Measurements from ENCODE around the gene ARID2.

The ARID2 gene

GRCh38 chr12:45757172-45757571 lies 27.7 kb downstream of the ARID2 start:
- Histone ChIP-seq H3K4me1 (ENCODE audit: control extremely low read depth in 1 of 4, control insufficient read depth in 4 of 4, insufficient read depth in 4 of 4, low read length in 3 of 4) (peaks cover 0 to 2% (median 0%) of the 10 kb centered on the region in 4 experiments), H3K27ac (ENCODE audit: insufficient read depth in 1 of 2, low read depth in 1 of 2, low read length in 2 of 2, poor library complexity in 1 of 2, severe bottlenecking in 2 of 2) (no peak overlapping the region), H3K36me3 (ENCODE audit: control insufficient read depth in 4 of 4, insufficient read depth in 4 of 4, low read length in 3 of 4) (peaks cover 0 to 7% (median 4%) of the 10 kb centered on the region in 4 experiments), H3K9me3 (ENCODE audit: control extremely low read depth in 1 of 5, control insufficient read depth in 4 of 5, insufficient read depth in 2 of 5, low read depth in 1 of 5, low read length in 4 of 5) (no peaks in the 10 kb centered on the region), H3K4me3 (ENCODE audit: control insufficient read depth in 1 of 7, extremely low read depth in 1 of 7, insufficient read depth in 4 of 7, low read depth in 2 of 7, low read length in 6 of 7) (no peak overlapping the region), H3K27me3 (replicated peaks in 2 of 5; ENCODE audit: control insufficient read depth in 4 of 5, insufficient read depth in 5 of 5, low read length in 4 of 5) (no peaks in the 10 kb centered on the region)
- CTCF ChIA-PET, result interaction anchor here (1.0 to 1.4 kb wide), 5 partner anchors 9 to 58 kb away, joined by 3 to 6 read pairs (median 3); no protein-coding TSS in a partner anchor
- WGBS (ENCODE audit: insufficient coverage), result 100% methylated on average over 1 of the region's 3 CpGs
- no peak for DNase-seq
- POLR2A ChIA-PET, result no interaction called here

GRCh38 chr12:45760333-45760732 lies 30.8 kb downstream of the ARID2 start:
- no peak for DNase-seq
- Histone ChIP-seq H3K27me3 (replicated peaks in 2 of 5; ENCODE audit: control insufficient read depth in 4 of 5, insufficient read depth in 5 of 5, low read length in 4 of 5) (no peaks in the 10 kb centered on the region), H3K9me3 (ENCODE audit: control extremely low read depth in 1 of 5, control insufficient read depth in 4 of 5, insufficient read depth in 2 of 5, low read depth in 1 of 5, low read length in 4 of 5) (no peaks in the 10 kb centered on the region), H3K4me3 (ENCODE audit: control insufficient read depth in 1 of 7, extremely low read depth in 1 of 7, insufficient read depth in 4 of 7, low read depth in 2 of 7, low read length in 6 of 7) (no peak overlapping the region), H3K36me3 (ENCODE audit: control insufficient read depth in 4 of 4, insufficient read depth in 4 of 4, low read length in 3 of 4) (peaks cover 0 to 6% (median under 1%) of the 10 kb centered on the region in 4 experiments), H3K27ac (ENCODE audit: insufficient read depth in 1 of 2, low read depth in 1 of 2, low read length in 2 of 2, poor library complexity in 1 of 2, severe bottlenecking in 2 of 2) (no peak overlapping the region), H3K4me1 (ENCODE audit: control extremely low read depth in 1 of 4, control insufficient read depth in 4 of 4, insufficient read depth in 4 of 4, low read length in 3 of 4) (no peaks in the 10 kb centered on the region)
- CTCF ChIA-PET, result interaction anchor here (1.0 to 1.9 kb wide), 4 partner anchors 14 to 220 kb away, joined by 3 to 10 read pairs (median 4); no protein-coding TSS in a partner anchor
- POLR2A ChIA-PET, result no interaction called here
- 100% methylated on average over 2 of the region's 4 CpGs for WGBS (ENCODE audit: insufficient coverage)

- WGBS (ENCODE audit: insufficient coverage), result 65% methylated on average over 3 of the region's 3 CpGs
- Histone ChIP-seq H3K4me3 (ENCODE audit: control insufficient read depth in 1 of 7, extremely low read depth in 1 of 7, insufficient read depth in 4 of 7, low read depth in 2 of 7, low read length in 6 of 7) (no peak overlapping the region), H3K36me3 (ENCODE audit: control insufficient read depth in 4 of 4, insufficient read depth in 4 of 4, low read length in 3 of 4) (peaks cover 0 to 3% (median 0%) of the 10 kb centered on the region in 4 experiments), H3K4me1 (ENCODE audit: control extremely low read depth in 1 of 4, control insufficient read depth in 4 of 4, insufficient read depth in 4 of 4, low read length in 3 of 4) (no peaks in the 10 kb centered on the region), H3K27me3 (replicated peaks in 2 of 5; ENCODE audit: control insufficient read depth in 4 of 5, insufficient read depth in 5 of 5, low read length in 4 of 5) (no peaks in the 10 kb centered on the region), H3K27ac (ENCODE audit: insufficient read depth in 1 of 2, low read depth in 1 of 2, low read length in 2 of 2, poor library complexity in 1 of 2, severe bottlenecking in 2 of 2) (peak overlapping the region in 1 of 2 experiments; percentile 3), H3K9me3 (ENCODE audit: control extremely low read depth in 1 of 5, control insufficient read depth in 4 of 5, insufficient read depth in 2 of 5, low read depth in 1 of 5, low read length in 4 of 5) (peaks cover 0 to 2% (median 0%) of the 10 kb centered on the region in 5 experiments)
- ChIA-PET POLR2A (no interaction called here), CTCF (interaction anchor here (0.9 to 2.1 kb wide), 14 partner anchors 8 to 241 kb away, joined by 3 to 10 read pairs (median 4); no protein-coding TSS in a partner anchor)
- peak; percentile 52 to 67 (median 65) for DNase-seq
Measured at GRCh38 chr12:45762185-45763110, 32.9 kb downstream of the ARID2 start.

GRCh38 chr12:45763381-45763780 lies 33.9 kb downstream of the ARID2 start:
- Histone ChIP-seq H3K27me3 (replicated peaks in 2 of 5; ENCODE audit: control insufficient read depth in 4 of 5, insufficient read depth in 5 of 5, low read length in 4 of 5) (no peaks in the 10 kb centered on the region), H3K36me3 (ENCODE audit: control insufficient read depth in 4 of 4, insufficient read depth in 4 of 4, low read length in 3 of 4) (peaks cover under 1 to 6% (median 3%) of the 10 kb centered on the region in 4 experiments), H3K27ac (ENCODE audit: insufficient read depth in 1 of 2, low read depth in 1 of 2, low read length in 2 of 2, poor library complexity in 1 of 2, severe bottlenecking in 2 of 2) (no peak overlapping the region), H3K4me1 (ENCODE audit: control extremely low read depth in 1 of 4, control insufficient read depth in 4 of 4, insufficient read depth in 4 of 4, low read length in 3 of 4) (no peaks in the 10 kb centered on the region), H3K9me3 (ENCODE audit: control extremely low read depth in 1 of 5, control insufficient read depth in 4 of 5, insufficient read depth in 2 of 5, low read depth in 1 of 5, low read length in 4 of 5) (peaks cover 0 to 6% (median 0%) of the 10 kb centered on the region in 5 experiments), H3K4me3 (ENCODE audit: control insufficient read depth in 1 of 7, extremely low read depth in 1 of 7, insufficient read depth in 4 of 7, low read depth in 2 of 7, low read length in 6 of 7) (no peak overlapping the region)
- POLR2A ChIA-PET, result no interaction called here
- WGBS (ENCODE audit: insufficient coverage), result 95% methylated on average over 4 of the region's 4 CpGs
- DNase-seq, result no peak
- CTCF ChIA-PET, result interaction anchor here (0.6 to 2.1 kb wide), 8 partner anchors 9 to 217 kb away, joined by 3 to 10 read pairs (median 4); no protein-coding TSS in a partner anchor

GRCh38 chr12:45768194-45768593 lies 38.7 kb downstream of the ARID2 start:
- Histone ChIP-seq H3K4me3 (ENCODE audit: control insufficient read depth in 1 of 7, extremely low read depth in 1 of 7, insufficient read depth in 4 of 7, low read depth in 2 of 7, low read length in 6 of 7) (no peak overlapping the region), H3K27ac (ENCODE audit: insufficient read depth in 1 of 2, low read depth in 1 of 2, low read length in 2 of 2, poor library complexity in 1 of 2, severe bottlenecking in 2 of 2) (no peak overlapping the region), H3K4me1 (ENCODE audit: control extremely low read depth in 1 of 4, control insufficient read depth in 4 of 4, insufficient read depth in 4 of 4, low read length in 3 of 4) (no peaks in the 10 kb centered on the region), H3K9me3 (ENCODE audit: control extremely low read depth in 1 of 5, control insufficient read depth in 4 of 5, insufficient read depth in 2 of 5, low read depth in 1 of 5, low read length in 4 of 5) (peaks cover 0 to 20% (median 10%) of the 10 kb centered on the region in 5 experiments), H3K36me3 (ENCODE audit: control insufficient read depth in 4 of 4, insufficient read depth in 4 of 4, low read length in 3 of 4) (peaks cover 3 to 12% (median 4%) of the 10 kb centered on the region in 4 experiments), H3K27me3 (replicated peaks in 2 of 5; ENCODE audit: control insufficient read depth in 4 of 5, insufficient read depth in 5 of 5, low read length in 4 of 5) (no peaks in the 10 kb centered on the region)
- WGBS (ENCODE audit: insufficient coverage), result no CpG with 5 or more reads among the region's 1 CpG
- POLR2A ChIA-PET, result no interaction called here
- DNase-seq, result no peak
- CTCF ChIA-PET, result interaction anchor here (0.9 to 1.2 kb wide), 4 partner anchors 11 to 40 kb away, joined by 3 to 4 read pairs (median 3); no protein-coding TSS in a partner anchor

GRCh38 chr12:45773747-45774146 lies 44.2 kb downstream of the ARID2 start:
- ChIA-PET POLR2A (no interaction called here), CTCF (interaction anchor here (1.0 to 1.3 kb wide), 2 partner anchors 11 to 28 kb away, joined by 4 read pairs; no protein-coding TSS in a partner anchor)
- peaks cover 0 to 6% (median 1%) of the 10 kb centered on the region in 4 experiments for H3K36me3 ChIP-seq (ENCODE audit: control insufficient read depth in 4 of 4, insufficient read depth in 4 of 4, low read length in 3 of 4)
- WGBS (ENCODE audit: insufficient coverage), result no CpG with 5 or more reads among the region's 1 CpG
- H3K27ac ChIP-seq (ENCODE audit: insufficient read depth in 1 of 2, low read depth in 1 of 2, low read length in 2 of 2, poor library complexity in 1 of 2, severe bottlenecking in 2 of 2), result no peak overlapping the region
- H3K4me1 ChIP-seq (ENCODE audit: control extremely low read depth in 1 of 4, control insufficient read depth in 4 of 4, insufficient read depth in 4 of 4, low read length in 3 of 4), result peaks cover 0 to 4% (median 3%) of the 10 kb centered on the region in 4 experiments
- DNase-seq, result peak in 2 of 3 donors; percentile 35 to 55
- H3K4me3 ChIP-seq (ENCODE audit: control insufficient read depth in 1 of 7, extremely low read depth in 1 of 7, insufficient read depth in 4 of 7, low read depth in 2 of 7, low read length in 6 of 7), result no peak overlapping the region
- no peaks in the 10 kb centered on the region for H3K27me3 ChIP-seq (replicated peaks in 2 of 5; ENCODE audit: control insufficient read depth in 4 of 5, insufficient read depth in 5 of 5, low read length in 4 of 5)
- H3K9me3 ChIP-seq (ENCODE audit: control extremely low read depth in 1 of 5, control insufficient read depth in 4 of 5, insufficient read depth in 2 of 5, low read depth in 1 of 5, low read length in 4 of 5), result peaks cover 0 to 17% (median 6%) of the 10 kb centered on the region in 5 experiments

Measured in common myeloid progenitor, CD34-positive (primary cell).